ENCODE measurements around the gene NMD3.

DNA sequence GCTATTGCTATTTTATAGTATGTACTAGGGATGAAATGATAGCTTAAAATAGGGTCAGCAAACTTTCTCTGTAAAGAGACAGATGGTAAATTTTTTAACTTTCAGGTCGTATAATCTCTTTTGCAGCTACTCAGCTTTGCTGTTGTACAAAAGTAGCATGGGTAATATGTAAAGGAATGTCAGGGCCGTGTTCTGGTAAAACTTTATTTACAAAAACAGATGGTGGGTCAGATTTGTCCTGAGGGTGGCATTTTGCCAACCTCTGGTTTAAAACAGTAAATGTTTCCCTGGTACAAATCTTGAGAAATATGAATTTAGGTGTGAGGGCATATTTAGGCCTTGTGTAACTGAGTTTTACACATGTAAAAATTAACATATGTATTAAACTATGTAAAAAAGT, 18.6 kb downstream of the NMD3 start:
- no peak for TF ChIP-seq CEBPB (IDR thresholded peaks at IDR 0.05; ENCODE audit: low read depth, low read length)
- TF ChIP-seq, protein P1, sequence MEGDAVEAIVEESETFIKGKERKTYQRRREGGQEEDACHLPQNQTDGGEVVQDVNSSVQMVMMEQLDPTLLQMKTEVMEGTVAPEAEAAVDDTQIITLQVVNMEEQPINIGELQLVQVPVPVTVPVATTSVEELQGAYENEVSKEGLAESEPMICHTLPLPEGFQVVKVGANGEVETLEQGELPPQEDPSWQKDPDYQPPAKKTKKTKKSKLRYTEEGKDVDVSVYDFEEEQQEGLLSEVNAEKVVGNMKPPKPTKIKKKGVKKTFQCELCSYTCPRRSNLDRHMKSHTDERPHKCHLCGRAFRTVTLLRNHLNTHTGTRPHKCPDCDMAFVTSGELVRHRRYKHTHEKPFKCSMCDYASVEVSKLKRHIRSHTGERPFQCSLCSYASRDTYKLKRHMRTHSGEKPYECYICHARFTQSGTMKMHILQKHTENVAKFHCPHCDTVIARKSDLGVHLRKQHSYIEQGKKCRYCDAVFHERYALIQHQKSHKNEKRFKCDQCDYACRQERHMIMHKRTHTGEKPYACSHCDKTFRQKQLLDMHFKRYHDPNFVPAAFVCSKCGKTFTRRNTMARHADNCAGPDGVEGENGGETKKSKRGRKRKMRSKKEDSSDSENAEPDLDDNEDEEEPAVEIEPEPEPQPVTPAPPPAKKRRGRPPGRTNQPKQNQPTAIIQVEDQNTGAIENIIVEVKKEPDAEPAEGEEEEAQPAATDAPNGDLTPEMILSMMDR (conservative IDR thresholded peaks at IDR 0.05; ENCODE audit: low read depth, low read length) = no peak
- TF ChIP-seq POLR2A (IDR thresholded peaks at IDR 0.05; ENCODE audit: low read depth, low read length) = no peak
- TF ChIP-seq RCOR1 (IDR thresholded peaks at IDR 0.05; ENCODE audit: insufficient replicate concordance, low read length) = no peak
- TF ChIP-seq NFE2L2 (IDR thresholded peaks at IDR 0.05; ENCODE audit: low read depth, low read length) = no peak
- TF ChIP-seq, protein P2, sequence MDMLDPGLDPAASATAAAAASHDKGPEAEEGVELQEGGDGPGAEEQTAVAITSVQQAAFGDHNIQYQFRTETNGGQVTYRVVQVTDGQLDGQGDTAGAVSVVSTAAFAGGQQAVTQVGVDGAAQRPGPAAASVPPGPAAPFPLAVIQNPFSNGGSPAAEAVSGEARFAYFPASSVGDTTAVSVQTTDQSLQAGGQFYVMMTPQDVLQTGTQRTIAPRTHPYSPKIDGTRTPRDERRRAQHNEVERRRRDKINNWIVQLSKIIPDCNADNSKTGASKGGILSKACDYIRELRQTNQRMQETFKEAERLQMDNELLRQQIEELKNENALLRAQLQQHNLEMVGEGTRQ (IDR thresholded peaks at IDR 0.05; ENCODE audit: low read depth, low read length) = no peak
- no peak for TF ChIP-seq MXI1 (IDR thresholded peaks at IDR 0.05; ENCODE audit: borderline replicate concordance, low read depth, low read length)
- TF ChIP-seq RAD21 (IDR thresholded peaks at IDR 0.05; ENCODE audit: low read length) = no peak
- TF ChIP-seq RFX5 (IDR thresholded peaks at IDR 0.05; ENCODE audit: low read depth, low read length) = no peak
- TF ChIP-seq CHD1 (IDR thresholded peaks at IDR 0.05; ENCODE audit: low read depth, low read length) = no peak
- TF ChIP-seq MAZ (IDR thresholded peaks at IDR 0.05; ENCODE audit: borderline replicate concordance, low read depth, low read length) = no peak
- no peak for TF ChIP-seq MAFK (IDR thresholded peaks at IDR 0.05; ENCODE audit: low read depth, low read length)
